ENCODE results near the gene REPS2. TPM values are rescaled to one million over a fixed set of nuclear protein-coding genes. Genes with fewer than 3 reads are reported as not detected.

The REPS2 gene
- total and polyA plus RNA-seq, 9 of the 15 experiments (the other 6 are each of a cell fraction or from before 2014, with no cell fraction given): 0.01 to 0.07 (median 0.01) TPM; not detected in 3

DNA sequence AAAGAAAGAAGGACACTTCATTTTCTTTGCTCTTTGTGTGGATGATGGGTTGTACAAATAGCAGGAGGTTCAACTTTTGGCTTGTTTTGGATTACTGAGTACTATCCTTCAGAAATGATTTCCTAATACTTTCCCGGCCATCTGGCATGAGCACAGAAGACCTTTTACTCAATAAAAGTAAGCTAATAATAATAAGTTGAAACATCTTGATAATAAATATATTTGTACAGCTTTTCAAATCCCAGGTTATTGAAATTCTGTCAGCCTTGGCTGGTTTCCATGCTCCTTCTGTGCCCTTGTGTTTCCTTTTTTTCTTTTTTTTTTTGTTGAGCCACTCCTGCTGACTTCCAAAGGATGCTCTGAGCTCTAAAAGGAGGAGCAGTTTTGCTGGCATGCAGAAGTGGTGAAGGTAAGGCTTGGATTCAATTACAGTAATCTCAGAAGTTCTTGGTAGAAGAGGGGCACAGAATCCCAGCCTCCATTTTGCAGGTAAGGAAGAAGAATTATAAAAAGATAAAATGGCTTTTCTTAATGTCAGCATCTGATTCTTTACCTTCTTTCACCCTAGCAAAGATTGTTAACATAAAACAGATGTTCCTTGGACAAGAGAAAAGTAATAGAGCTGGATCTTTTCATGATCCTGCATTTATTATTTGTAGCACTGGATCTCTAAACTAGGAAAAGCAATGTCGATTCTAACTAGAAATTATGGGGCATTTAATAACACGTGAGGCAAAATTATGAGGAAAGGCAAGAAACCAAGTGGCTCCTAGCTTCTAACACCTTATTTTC lies 31.9 kb downstream of the REPS2 start:
- Histone ChIP-seq H3K27ac (ENCODE audit: extremely low read depth, low read depth, low read length) (no peak overlapping the region), H3K9ac (ENCODE audit: insufficient read depth in 1 of 2, low read depth in 2 of 2, low read length in 2 of 2) (no peak overlapping the region), H3K9me1 (ENCODE audit: control insufficient read depth, insufficient read depth, low read length) (no peaks in the 10 kb centered on the region), H3K27me3 (ENCODE audit: control insufficient read depth in 2 of 2, insufficient read depth in 2 of 2, low read length in 2 of 2) (no peaks in the 10 kb centered on the region), H4K20me1 (replicated peaks; ENCODE audit: control insufficient read depth, insufficient read depth, low read length) (no peaks in the 10 kb centered on the region), H3K4me2 (ENCODE audit: insufficient read depth, low read length) (no peak overlapping the region), H3K36me3 (ENCODE audit: control insufficient read depth, insufficient read depth, low read length) (no peaks in the 10 kb centered on the region), H3K4me3 (no peak overlapping the region), H3K9me3 (replicated peaks; ENCODE audit: control insufficient read depth, insufficient read depth, low read depth, low read length) (no peaks in the 10 kb centered on the region), H3K4me1 (replicated peaks in 1 of 2; ENCODE audit: control insufficient read depth in 2 of 2, insufficient read depth in 2 of 2, low read length in 2 of 2) (no peaks in the 10 kb centered on the region), H2AFZ (ENCODE audit: low read depth, low read length) (no peak overlapping the region), H3K79me2 (ENCODE audit: control insufficient read depth, insufficient read depth, low read length) (no peaks in the 10 kb centered on the region)
- no peak for TF ChIP-seq ZBTB26 (CRISPR knock-in tag; IDR thresholded peaks at IDR 0.05)
- no peak for TF ChIP-seq BCOR (IDR thresholded peaks at IDR 0.05)
- TF ChIP-seq ATF3 (IDR thresholded peaks at IDR 0.05): no peak
- no peak for TF ChIP-seq ATF3 (CRISPR knock-in tag; conservative IDR thresholded peaks at IDR 0.05)
- TF ChIP-seq FOXP1 (CRISPR knock-in tag; IDR thresholded peaks at IDR 0.05): no peak
- TF ChIP-seq SMARCC2 (IDR thresholded peaks at IDR 0.05; ENCODE audit: low read depth): no peak
- TF ChIP-seq HEY1 (CRISPR knock-in tag; IDR thresholded peaks at IDR 0.05; ENCODE audit: borderline replicate concordance): no peak
- no peak for ATAC-seq
- ChIA-PET POLR2A (no interaction called here), CTCF (ENCODE audit: low intra/inter-chr PET ratio) (no interaction called here)
- DNase-seq (ENCODE audit: extremely low read depth in 1 of 4, low spot score in 3 of 4): no peak
- BruUV-seq (replicated peaks): no TSS peak
- in situ Hi-C loops (cut with MboI): no loop called here
- 0% methylated on average over 3 of the region's 3 CpGs for WGBS (ENCODE audit: insufficient coverage, low coverage, missing lambda C conversion rate)
- FAIRE-seq: no peak
- intact Hi-C loops (cut with micrococcal nuclease): no loop called here
